Suprapubic skin (tissue), 4 donors: Measurements from ENCODE around the gene CCR9. TPM values are rescaled to one million over a fixed set of nuclear protein-coding genes. Genes with fewer than 3 reads are reported as not detected.

Experiments
- DNase-seq, 2 donors: peaks; one replicate each; pipeline ENCODE4 v3.0.0-alpha.2; 2019; ENCODE audit warnings: low spot score in 2 of 2
- H3K27ac ChIP-seq: fragments of 200-600 bp; sonication (generic); one replicate; pipeline ENCODE4 v1.5.1; 2019
- H3K27me3 ChIP-seq: fragments of 200-600 bp; sonication (generic); one replicate; pipeline ENCODE4 v1.5.1; 2019
- H3K36me3 ChIP-seq: fragments of 200-600 bp; sonication (generic); one replicate; pipeline ENCODE4 v1.5.1; 2019
- H3K4me1 ChIP-seq: fragments of 200-600 bp; sonication (generic); one replicate; pipeline ENCODE4 v1.5.1; 2019
- H3K4me3 ChIP-seq: fragments of 200-600 bp; sonication (generic); one replicate; pipeline ENCODE4 v1.5.1; 2019; ENCODE audit warnings: mild to moderate bottlenecking
- H3K9me3 ChIP-seq: fragments of 200-600 bp; sonication (generic); one replicate; pipeline ENCODE4 v1.5.1; 2019
- EP300 ChIP-seq: sonication (generic); formaldehyde crosslinking; IDR thresholded peaks from one replicate; pipeline ENCODE4 v1.6.1; 2017; ENCODE audit warnings: antibody characterized with exemption
- POLR2A ChIP-seq, 2 donors: fragments of 450-650 bp; IDR thresholded peaks; one replicate each; pipeline ENCODE4 v1.6.1; 2017; ENCODE audit warnings: antibody characterized with exemption in 2 of 2, mild to moderate bottlenecking in 2 of 2, moderate library complexity in 2 of 2
- POLR2AphosphoS5 ChIP-seq, 3 donors: sonication (generic); formaldehyde crosslinking; IDR thresholded peaks; one replicate each; pipeline ENCODE4 v1.6.1; 2017; ENCODE audit warnings: antibody characterized with exemption in 3 of 3
- WGBS: methylation state at CpG from one replicate; pipeline ENCODE4 v1.1.5; 2018; 5-methylcytosine and 5-hydroxymethylcytosine counted together
- total RNA-seq, 4 donors: library from RNA; depleted of rRNA; stranded (reverse); fragments of >200 nt; gene quantifications; one replicate each; pipeline ENCODE4 v1.1.0, GENCODE V29; 2016
- TF ChIP-seq, protein P1 (sequence below), 2 donors: fragments of 200-600 bp in 1 of 2; fragments of 450-650 bp in 1 of 2; sonication (generic) in 1 of 2; IDR thresholded peaks; one replicate each; pipeline ENCODE4 v1.5.1; 2016 to 2019; ENCODE audit warnings: antibody characterized with exemption in 2 of 2, mild to moderate bottlenecking in 1 of 2, moderate library complexity in 1 of 2

Gene CCR9
- total RNA-seq, 4 donors from 2014 or later, result not detected

DNA sequence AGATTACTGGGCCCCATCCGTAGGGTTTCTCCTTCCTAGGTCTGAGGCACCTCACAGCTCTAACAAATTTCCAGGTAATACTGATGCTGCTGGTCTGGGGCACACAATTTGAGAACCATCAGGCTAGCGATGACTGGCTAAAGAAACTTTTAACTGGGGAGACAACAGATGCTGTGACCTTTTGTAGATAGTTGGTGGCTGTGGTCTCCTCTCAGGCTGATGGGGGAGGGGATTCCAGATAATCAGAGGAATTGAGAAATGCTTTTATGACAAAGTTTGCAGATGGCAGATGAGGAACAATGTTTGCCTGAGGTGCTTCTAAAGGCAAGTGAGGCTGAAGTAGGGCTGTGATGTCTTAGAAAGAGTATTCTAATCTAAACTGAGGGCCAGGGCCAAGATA lies 13.8 kb upstream of the CCR9 start:
- no peaks in the 10 kb centered on the region for H3K27me3 ChIP-seq
- no peaks in the 10 kb centered on the region for H3K9me3 ChIP-seq
- H3K36me3 ChIP-seq, result no peaks in the 10 kb centered on the region
- DNase-seq, result no peak
- H3K4me3 ChIP-seq, result no peak overlapping the region
- H3K27ac ChIP-seq, result no peak overlapping the region
- TF ChIP-seq EP300 (no peak), POLR2A (IDR thresholded peaks at IDR 0.05) (no peak), POLR2AphosphoS5 (IDR thresholded peaks at IDR 0.05) (no peak)
- TF ChIP-seq, protein P1, sequence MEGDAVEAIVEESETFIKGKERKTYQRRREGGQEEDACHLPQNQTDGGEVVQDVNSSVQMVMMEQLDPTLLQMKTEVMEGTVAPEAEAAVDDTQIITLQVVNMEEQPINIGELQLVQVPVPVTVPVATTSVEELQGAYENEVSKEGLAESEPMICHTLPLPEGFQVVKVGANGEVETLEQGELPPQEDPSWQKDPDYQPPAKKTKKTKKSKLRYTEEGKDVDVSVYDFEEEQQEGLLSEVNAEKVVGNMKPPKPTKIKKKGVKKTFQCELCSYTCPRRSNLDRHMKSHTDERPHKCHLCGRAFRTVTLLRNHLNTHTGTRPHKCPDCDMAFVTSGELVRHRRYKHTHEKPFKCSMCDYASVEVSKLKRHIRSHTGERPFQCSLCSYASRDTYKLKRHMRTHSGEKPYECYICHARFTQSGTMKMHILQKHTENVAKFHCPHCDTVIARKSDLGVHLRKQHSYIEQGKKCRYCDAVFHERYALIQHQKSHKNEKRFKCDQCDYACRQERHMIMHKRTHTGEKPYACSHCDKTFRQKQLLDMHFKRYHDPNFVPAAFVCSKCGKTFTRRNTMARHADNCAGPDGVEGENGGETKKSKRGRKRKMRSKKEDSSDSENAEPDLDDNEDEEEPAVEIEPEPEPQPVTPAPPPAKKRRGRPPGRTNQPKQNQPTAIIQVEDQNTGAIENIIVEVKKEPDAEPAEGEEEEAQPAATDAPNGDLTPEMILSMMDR (IDR thresholded peaks at IDR 0.05), result no peak
- 78% methylated on average over 2 of the region's 2 CpGs for WGBS
- no peaks in the 10 kb centered on the region for H3K4me1 ChIP-seq

DNA sequence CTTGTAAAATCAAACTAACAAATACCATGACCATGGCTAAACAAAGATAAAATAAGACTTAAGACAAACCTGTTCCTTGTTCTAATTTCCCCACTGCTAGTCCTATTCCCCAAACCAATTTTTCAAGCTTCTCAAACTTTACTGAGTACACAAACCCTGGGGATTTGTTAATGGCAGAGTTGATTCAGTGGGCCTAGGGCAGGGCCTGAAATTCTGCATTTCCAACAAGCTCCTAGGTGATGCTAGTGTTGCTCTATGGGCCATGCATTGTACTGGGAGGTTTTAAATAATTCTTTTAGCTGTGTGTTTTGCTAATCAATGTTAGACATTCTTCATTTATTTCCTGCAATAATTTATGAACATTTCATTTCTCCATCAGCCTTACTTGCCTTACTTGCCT lies 13.3 kb upstream of the CCR9 start:
- no peaks in the 10 kb centered on the region for H3K36me3 ChIP-seq
- TF ChIP-seq EP300 (no peak), POLR2AphosphoS5 (IDR thresholded peaks at IDR 0.05) (no peak), POLR2A (IDR thresholded peaks at IDR 0.05) (no peak)
- TF ChIP-seq, protein P1 (IDR thresholded peaks at IDR 0.05), result no peak
- no peak overlapping the region for H3K4me3 ChIP-seq
- H3K27ac ChIP-seq, result no peak overlapping the region
- H3K4me1 ChIP-seq, result no peaks in the 10 kb centered on the region
- no peak for DNase-seq
- no peaks in the 10 kb centered on the region for H3K9me3 ChIP-seq
- H3K27me3 ChIP-seq, result no peaks in the 10 kb centered on the region

DNA sequence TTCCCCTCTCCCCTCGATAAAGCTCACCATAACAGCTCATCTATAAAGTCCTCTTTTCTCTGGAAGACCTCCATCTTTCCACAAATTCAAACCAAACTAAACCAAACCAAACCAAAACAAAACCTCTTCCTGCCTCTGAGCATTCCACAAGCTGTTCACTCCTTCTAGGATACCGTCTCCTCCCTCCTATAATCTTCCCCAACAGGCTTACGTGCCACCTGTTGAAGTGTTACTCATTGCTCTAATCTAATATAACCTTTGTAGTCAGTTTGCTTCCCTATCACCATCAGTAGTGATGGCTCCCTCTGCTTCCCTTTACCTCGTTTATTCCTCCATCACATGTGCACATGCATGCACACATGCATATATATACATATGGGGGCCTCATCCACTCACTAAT lies 12.7 kb upstream of the CCR9 start:
- Histone ChIP-seq H3K4me3 (no peak overlapping the region), H3K36me3 (no peaks in the 10 kb centered on the region), H3K27me3 (no peaks in the 10 kb centered on the region), H3K9me3 (no peaks in the 10 kb centered on the region), H3K27ac (no peak overlapping the region), H3K4me1 (no peaks in the 10 kb centered on the region)
- no peak for DNase-seq
- WGBS, result 91% methylated on average over 4 of the region's 4 CpGs
- TF ChIP-seq POLR2A (IDR thresholded peaks at IDR 0.05) (no peak), EP300 (no peak), POLR2AphosphoS5 (IDR thresholded peaks at IDR 0.05) (no peak)
- TF ChIP-seq, protein P1 (IDR thresholded peaks at IDR 0.05), result no peak

DNA sequence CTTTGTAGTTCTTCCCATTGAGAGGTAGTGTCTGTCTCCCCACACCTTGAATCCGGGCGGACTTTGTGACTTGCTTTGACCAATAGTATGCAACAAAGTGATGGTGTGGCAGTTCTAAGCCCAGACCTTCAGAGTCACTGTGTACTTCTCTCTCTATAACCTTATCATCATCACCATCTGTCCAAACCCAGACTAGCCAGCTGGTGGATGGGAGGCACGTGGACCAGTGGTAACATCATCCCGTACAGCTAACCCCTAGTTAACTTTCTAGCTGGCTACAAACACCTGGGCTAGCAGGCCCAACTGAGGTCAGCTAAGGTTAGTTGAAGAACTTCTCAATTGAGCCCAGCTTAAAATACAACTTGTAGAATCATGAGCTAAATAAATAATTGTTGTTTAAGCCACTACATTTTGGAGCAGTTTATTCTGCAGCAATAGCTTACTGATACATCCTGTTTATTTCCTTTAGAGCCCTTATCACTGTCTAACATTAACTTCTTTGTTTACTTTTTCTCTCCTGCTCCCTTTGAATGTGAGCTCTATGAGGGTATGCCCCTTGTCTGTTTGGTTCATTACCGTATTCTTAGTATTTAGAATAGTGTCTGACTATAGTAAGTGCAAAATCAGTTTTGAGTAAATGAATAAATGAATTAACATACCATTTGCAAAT lies 11.5 kb upstream of the CCR9 start:
- no peak for TF ChIP-seq EP300
- no peak for TF ChIP-seq POLR2A (IDR thresholded peaks at IDR 0.05)
- TF ChIP-seq, protein P1 (IDR thresholded peaks at IDR 0.05), result no peak
- TF ChIP-seq POLR2AphosphoS5 (IDR thresholded peaks at IDR 0.05), result no peak
- Histone ChIP-seq H3K4me3 (no peak overlapping the region), H3K4me1 (no peaks in the 10 kb centered on the region), H3K27me3 (no peaks in the 10 kb centered on the region), H3K9me3 (no peaks in the 10 kb centered on the region), H3K27ac (no peak overlapping the region), H3K36me3 (no peaks in the 10 kb centered on the region)
- WGBS, result 80% methylated on average over 5 of the region's 5 CpGs
- DNase-seq, result no peak

DNA sequence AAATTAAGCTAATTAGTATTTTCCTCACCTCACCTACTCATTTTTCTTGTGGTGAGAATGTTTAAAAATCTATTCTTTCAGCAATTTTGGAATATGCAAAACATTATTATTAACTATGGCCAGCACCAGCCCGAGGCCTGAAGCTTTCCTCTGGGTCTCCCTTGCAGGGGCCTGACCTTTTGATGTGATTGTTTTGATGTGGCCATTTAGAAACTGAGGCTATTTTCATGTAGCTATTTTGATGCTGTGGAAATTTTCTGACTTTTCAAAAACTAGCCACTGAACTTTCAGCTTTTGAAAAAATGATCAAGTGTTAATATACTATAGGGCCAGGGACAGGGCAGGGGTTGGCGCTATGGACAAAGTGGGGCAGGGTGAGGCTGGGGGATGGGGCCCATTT lies 8.2 kb upstream of the CCR9 start:
- H3K4me3 ChIP-seq, result no peak overlapping the region
- H3K27me3 ChIP-seq, result no peaks in the 10 kb centered on the region
- no peaks in the 10 kb centered on the region for H3K4me1 ChIP-seq
- no peaks in the 10 kb centered on the region for H3K9me3 ChIP-seq
- no peaks in the 10 kb centered on the region for H3K36me3 ChIP-seq
- WGBS, result 87% methylated on average over 2 of the region's 2 CpGs
- H3K27ac ChIP-seq, result no peak overlapping the region
- no peak for DNase-seq
- TF ChIP-seq EP300 (no peak), POLR2AphosphoS5 (IDR thresholded peaks at IDR 0.05) (no peak), POLR2A (IDR thresholded peaks at IDR 0.05) (no peak)
- TF ChIP-seq, protein P1 (IDR thresholded peaks at IDR 0.05), result no peak
